ENCODE results near the gene TAAR6.
"Not testable (repeated sequence)": the region's sequence is repeated elsewhere in the genome, so short reads cannot be mapped to it uniquely, and the experiment has no call there.

The TAAR6 gene

DNA sequence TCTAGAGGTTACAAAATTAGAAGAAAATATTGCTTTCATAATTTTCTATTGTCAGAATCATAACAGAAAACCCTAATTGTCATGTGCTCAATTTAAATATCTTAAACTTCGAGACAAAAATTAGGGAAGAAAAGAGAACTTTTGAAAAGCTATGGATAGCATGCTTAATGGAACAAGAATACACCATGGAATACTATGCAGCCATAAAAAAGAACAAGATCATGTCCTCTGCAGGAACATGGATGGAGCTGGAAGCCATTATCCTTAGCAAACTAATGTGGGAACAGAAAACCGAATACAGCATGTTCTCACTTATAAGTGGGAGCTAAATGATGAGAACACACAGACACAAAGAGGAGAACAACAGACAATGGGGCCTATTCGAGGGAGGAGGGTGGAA is 10.0 kb upstream of the TAAR6 start:
- H3K27me3 Mint-ChIP-seq, H3K4me1 Mint-ChIP-seq, H3K4me3 Mint-ChIP-seq, H3K9me3 Mint-ChIP-seq, CTCF ChIA-PET, H3K36me3 Mint-ChIP-seq, H3K27ac Mint-ChIP-seq, DNase-seq: not testable (repeated sequence)

DNA sequence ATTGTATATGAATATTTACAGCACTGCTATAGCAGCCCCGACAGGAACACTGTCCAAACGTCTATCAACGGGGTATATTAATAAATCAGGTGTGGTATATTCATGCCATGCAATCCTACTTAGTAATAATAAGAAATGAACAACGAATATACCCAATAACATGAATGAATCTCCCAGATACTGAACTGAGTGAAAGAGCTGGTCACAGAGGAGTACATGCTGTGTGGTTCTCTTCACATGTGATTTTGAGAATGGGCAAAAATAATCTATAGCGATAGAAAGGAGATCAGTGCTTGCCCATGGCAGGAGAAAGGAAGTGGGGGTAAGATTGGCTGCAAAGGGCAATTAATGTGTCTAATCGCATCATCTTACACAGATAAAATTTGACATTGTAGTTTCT is 3.7 kb upstream of the TAAR6 start:
- Mint-ChIP-seq H3K4me3 (no peak overlapping the region), H3K27ac (no peak overlapping the region), H3K36me3 (no peaks in the 10 kb centered on the region), H3K4me1 (no peaks in the 10 kb centered on the region), H3K9me3 (no peaks in the 10 kb centered on the region), H3K27me3 (peaks cover 6% of the 10 kb centered on the region)
- DNase-seq, result no peak
- CTCF ChIA-PET, result no interaction called here

DNA sequence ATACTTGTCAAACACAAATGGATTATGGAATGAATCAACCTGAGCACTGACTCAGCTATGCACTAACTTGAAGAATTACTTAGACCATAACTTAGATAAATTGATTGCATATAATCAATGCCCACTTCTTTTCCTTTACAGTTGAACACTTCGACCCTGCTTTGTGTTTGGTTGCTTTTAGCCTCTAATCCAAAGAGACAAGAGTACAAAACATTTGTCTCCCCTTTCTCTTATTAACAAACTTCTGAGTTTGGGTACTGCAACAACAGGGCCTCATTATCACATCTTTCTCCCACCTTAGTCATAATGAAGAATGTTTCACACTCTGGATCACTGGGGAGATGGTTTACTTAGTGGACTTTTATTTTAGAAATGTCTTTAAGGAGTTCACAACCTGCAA is 2.6 kb upstream of the TAAR6 start:
- Mint-ChIP-seq H3K36me3 (no peaks in the 10 kb centered on the region), H3K9me3 (no peaks in the 10 kb centered on the region), H3K4me3 (no peak overlapping the region), H3K27me3 (peaks cover 6% of the 10 kb centered on the region), H3K27ac (no peak overlapping the region), H3K4me1 (no peaks in the 10 kb centered on the region)
- CTCF ChIA-PET, result no interaction called here
- no peak for DNase-seq

DNA sequence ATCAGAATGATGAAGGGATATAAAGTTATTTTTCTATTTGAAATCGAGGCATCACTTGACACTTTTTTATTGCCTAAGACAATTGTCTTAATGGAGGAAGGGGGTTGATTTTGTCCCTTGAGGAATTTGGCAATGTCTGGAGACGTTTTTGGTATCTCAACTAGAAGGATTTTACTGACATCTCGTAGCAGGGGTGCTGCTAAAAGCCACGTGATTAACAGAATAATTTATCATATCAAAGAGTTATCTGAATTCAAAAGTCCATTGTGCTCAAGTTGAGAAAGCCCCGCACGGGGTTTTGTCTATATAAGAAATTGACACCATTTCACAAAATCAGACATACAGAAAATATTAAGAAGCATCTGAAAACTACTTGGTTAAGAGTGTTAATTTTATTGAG is 1.5 kb upstream of the TAAR6 start:
- Mint-ChIP-seq H3K36me3 (no peaks in the 10 kb centered on the region), H3K4me1 (no peaks in the 10 kb centered on the region), H3K4me3 (no peak overlapping the region), H3K27me3 (peaks cover 10% of the 10 kb centered on the region), H3K9me3 (no peaks in the 10 kb centered on the region), H3K27ac (no peak overlapping the region)
- no peak for DNase-seq
- CTCF ChIA-PET, result no interaction called here

DNA sequence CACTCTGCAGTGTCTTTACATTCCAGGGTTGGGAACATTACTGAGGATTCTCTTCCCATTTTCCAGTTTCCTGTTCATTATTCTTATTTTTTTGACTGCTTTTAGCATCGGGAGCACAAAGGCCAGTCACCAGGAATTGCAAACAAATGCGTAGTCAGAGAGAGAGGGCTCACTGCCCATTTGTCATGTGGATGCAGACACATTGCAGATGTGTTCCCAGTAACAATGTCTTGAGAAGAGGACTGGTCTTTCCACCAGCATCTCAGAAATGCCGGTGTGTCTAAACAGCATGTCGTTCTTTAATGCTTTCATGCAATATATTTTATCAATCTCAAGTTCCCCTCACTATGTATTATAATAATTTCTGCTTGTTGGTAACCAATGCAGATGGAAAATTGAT is 952 bp upstream of the TAAR6 start:
- DNase-seq, result no peak
- Mint-ChIP-seq H3K9me3 (no peaks in the 10 kb centered on the region), H3K4me3 (no peak overlapping the region), H3K36me3 (no peaks in the 10 kb centered on the region), H3K4me1 (no peaks in the 10 kb centered on the region), H3K27ac (no peak overlapping the region), H3K27me3 (peaks cover 12% of the 10 kb centered on the region)
- CTCF ChIA-PET, result no interaction called here

DNA sequence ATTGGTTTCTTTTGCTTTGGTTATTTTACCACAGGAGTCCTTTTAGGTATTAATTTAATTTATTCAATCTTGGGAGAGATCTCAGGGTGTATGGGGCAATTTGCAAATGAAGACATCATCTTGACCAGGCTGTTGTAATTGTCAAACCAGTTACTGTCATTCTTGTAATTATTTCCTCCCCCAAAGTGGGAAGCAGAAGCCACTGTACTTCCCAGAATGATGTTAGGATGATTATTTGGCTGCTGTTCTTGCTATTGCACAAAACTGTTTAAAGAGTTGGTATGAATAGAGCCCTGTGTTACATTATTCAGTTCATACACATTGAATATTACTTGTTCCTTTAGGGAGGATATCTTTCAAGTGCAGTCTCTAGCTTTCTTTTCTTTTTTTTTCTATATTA is 1.7 kb downstream of the TAAR6 start:
- CTCF ChIA-PET, result no interaction called here
- no peak for DNase-seq
- no peak overlapping the region for H3K4me3 Mint-ChIP-seq
- peaks cover 12% of the 10 kb centered on the region for H3K27me3 Mint-ChIP-seq
- H3K9me3 Mint-ChIP-seq, result no peaks in the 10 kb centered on the region
- no peaks in the 10 kb centered on the region for H3K36me3 Mint-ChIP-seq
- H3K27ac Mint-ChIP-seq, result no peak overlapping the region
- H3K4me1 Mint-ChIP-seq, result no peaks in the 10 kb centered on the region

DNA sequence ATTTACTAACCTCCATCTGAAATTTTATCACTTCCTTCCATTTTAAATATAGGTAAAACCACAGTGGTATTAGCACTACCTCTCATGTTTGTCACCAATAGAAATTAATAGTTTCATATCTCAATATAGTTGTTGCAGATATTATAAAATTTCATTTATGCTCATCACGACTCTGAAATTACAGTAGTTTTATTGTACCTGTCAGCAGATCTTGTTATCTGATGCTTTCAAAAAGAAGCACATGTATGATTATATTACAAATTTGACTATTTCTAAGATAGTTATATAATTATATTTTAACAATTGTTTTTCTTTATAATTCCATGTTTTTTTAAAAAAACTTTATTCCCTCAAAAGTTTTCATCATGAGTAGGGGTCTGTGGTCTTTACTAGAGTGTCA is 14.6 kb downstream of the TAAR6 start:
- Mint-ChIP-seq H3K36me3 (no peaks in the 10 kb centered on the region), H3K4me1 (no peaks in the 10 kb centered on the region), H3K9me3 (no peaks in the 10 kb centered on the region), H3K4me3 (no peak overlapping the region), H3K27ac (no peak overlapping the region), H3K27me3 (peaks cover 14% of the 10 kb centered on the region)
- CTCF ChIA-PET, result no interaction called here
- no peak for DNase-seq

DNA sequence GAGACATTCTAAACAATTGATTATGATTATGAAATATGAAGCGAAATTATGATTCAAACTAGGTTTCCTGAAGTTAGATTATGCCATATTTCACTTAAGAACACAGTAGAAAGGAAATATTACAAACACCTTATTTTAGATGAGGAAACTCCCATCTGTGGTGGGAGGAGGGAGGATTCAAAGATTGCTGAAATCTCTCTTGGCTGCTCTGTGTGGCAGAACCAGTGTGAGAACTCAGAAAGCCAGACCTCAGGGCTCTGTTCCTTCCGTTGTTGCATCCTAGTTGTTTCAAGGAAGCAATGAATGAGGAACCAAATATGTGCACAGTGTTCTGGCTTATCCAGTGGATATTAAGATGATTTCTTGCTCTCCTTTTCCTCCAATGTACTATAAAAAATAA is 17.3 kb downstream of the TAAR6 start:
- DNase-seq, result no peak
- H3K27ac Mint-ChIP-seq, result no peak overlapping the region
- no peaks in the 10 kb centered on the region for H3K9me3 Mint-ChIP-seq
- H3K4me1 Mint-ChIP-seq, result no peaks in the 10 kb centered on the region
- H3K4me3 Mint-ChIP-seq, result no peak overlapping the region
- H3K27me3 Mint-ChIP-seq, result peaks cover 9% of the 10 kb centered on the region
- CTCF ChIA-PET, result no interaction called here
- H3K36me3 Mint-ChIP-seq, result no peaks in the 10 kb centered on the region

DNA sequence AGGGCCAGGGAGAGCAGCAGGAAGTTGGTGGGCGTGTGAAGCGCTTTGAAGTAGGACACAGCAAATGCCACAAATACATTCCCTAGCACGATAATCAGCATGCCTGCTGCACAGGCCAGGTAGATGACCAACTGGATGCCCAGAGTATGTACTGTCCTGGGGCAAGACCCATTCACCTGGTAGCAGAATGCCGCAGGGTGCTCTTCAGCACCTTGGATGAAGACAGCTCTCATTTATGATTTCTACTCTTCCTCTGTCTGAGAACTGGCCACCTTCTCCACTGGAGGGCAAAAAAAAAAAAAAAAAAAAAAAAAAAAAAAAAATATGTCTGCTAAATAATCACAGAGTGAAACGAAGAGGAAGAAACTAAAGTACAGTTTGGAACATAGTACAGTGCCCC is 19.3 kb downstream of the TAAR6 start, which contains the start of gene TAAR5:
TAAR5 (minus strand) TSS at position 288 of the 400 bp plus-strand sequence; CDS start at position 233, 55 bp downstream.
- no peaks in the 10 kb centered on the region for H3K36me3 Mint-ChIP-seq
- no peak within 1 kb of the TSS for H3K4me3 Mint-ChIP-seq
- CTCF ChIA-PET, result interaction anchor here (0.6 kb wide), 1 partner anchor 218 kb away, joined by 3 read pairs; no protein-coding TSS in a partner anchor
- peaks cover 18% of the 10 kb centered on the region for H3K27me3 Mint-ChIP-seq
- H3K4me1 Mint-ChIP-seq, result no peaks in the 10 kb centered on the region
- no peak for DNase-seq
- H3K27ac Mint-ChIP-seq, result no peak within 1 kb of the TSS
- no peaks in the 10 kb centered on the region for H3K9me3 Mint-ChIP-seq

DNA sequence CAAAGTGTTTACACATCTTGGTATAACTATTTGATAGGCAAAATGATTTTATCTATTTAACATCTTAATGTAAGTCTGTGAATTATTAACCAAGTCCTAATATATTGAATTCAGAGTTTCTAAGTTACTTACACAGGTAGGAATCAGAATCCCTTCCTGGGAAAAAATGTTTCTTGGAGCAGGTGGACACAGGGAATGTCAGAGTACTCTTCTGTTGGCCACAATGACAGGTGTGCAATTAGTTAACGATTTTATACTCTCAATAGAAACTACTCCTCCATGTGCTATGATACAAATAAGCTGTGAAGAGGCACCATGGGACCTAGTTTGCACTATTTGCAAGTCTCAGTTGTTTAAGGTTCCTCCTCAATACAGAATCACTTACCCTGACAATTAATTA is 20.2 kb downstream of the TAAR6 start:
- H3K36me3 Mint-ChIP-seq, result no peaks in the 10 kb centered on the region
- CTCF ChIA-PET, result interaction anchor here (0.6 kb wide), 1 partner anchor 218 kb away, joined by 3 read pairs; no protein-coding TSS in a partner anchor
- peaks cover 18% of the 10 kb centered on the region for H3K27me3 Mint-ChIP-seq
- H3K4me1 Mint-ChIP-seq, result no peaks in the 10 kb centered on the region
- no peak overlapping the region for H3K27ac Mint-ChIP-seq
- no peak overlapping the region for H3K4me3 Mint-ChIP-seq
- DNase-seq, result no peak
- no peaks in the 10 kb centered on the region for H3K9me3 Mint-ChIP-seq

DNA sequence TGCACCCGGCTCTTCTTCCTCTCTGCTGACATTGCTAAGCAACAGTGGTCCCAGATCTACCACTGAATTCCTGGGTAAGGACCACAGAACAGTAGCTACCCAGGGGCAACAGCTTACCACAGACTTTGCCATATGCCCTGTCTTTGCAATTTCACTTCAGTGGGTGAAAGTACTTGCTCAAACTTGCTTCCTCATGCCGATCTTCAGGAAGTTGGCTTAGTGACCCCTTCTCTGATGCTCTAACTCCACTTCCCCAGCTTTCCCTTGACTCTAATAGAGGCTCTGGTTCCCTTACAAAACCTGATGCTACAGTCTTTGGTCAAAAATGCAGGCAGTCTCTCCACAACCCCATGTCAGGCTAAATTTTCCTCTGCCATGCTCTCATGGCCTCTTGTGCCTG is 22.7 kb downstream of the TAAR6 start:
- no peak overlapping the region for H3K4me3 Mint-ChIP-seq
- CTCF ChIA-PET, result no interaction called here
- H3K4me1 Mint-ChIP-seq, result no peaks in the 10 kb centered on the region
- H3K36me3 Mint-ChIP-seq, result no peaks in the 10 kb centered on the region
- H3K9me3 Mint-ChIP-seq, result no peaks in the 10 kb centered on the region
- H3K27ac Mint-ChIP-seq, result no peak overlapping the region
- H3K27me3 Mint-ChIP-seq, result peaks cover 18% of the 10 kb centered on the region
- no peak for DNase-seq

DNA sequence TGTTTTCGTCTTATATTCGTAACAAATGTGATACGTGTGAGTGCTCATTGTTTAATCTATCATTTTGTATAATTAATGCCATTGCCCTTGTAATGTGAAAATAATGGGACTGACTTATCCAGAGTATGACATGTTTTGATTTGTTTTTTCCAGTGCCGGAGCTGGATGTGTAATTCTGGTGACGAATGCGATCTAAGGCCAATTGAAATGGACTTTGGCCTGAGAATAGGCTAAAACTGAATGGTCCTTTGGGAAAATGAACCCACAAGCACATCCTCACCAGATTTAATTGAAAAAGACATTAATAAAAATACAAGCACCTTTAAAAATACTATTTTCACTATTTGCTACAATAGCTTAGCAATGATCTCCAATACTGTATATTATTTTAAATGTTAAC is 26.1 kb downstream of the TAAR6 start:
- Mint-ChIP-seq H3K27me3 (peaks cover 15% of the 10 kb centered on the region), H3K27ac (no peak overlapping the region), H3K4me1 (no peaks in the 10 kb centered on the region), H3K4me3 (no peak overlapping the region), H3K36me3 (no peaks in the 10 kb centered on the region), H3K9me3 (no peaks in the 10 kb centered on the region)
- DNase-seq, result no peak
- CTCF ChIA-PET, result no interaction called here

DNA sequence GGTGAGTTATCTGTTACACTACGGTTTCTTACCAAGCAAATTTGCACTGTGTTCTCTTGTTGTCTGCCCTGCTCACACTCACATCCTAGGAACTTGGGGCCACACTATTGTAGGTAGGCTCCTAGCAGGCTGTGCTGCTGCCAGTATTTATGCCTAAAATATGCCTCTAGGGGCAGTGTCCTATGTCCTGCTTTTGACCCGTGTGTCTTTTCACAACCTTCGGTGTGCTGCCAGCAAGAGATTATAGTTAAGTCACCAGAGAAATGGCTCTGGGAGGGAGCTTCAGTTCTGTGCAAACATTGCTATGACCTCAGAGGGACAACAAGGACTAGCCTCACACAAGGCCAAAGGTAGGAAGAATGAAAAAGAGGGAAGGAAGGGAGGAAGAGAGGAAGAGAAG is 28.4 kb downstream of the TAAR6 start:
- H3K36me3 Mint-ChIP-seq, result no peaks in the 10 kb centered on the region
- peaks cover 9% of the 10 kb centered on the region for H3K27me3 Mint-ChIP-seq
- no peak overlapping the region for H3K27ac Mint-ChIP-seq
- CTCF ChIA-PET, result no interaction called here
- no peaks in the 10 kb centered on the region for H3K9me3 Mint-ChIP-seq
- no peaks in the 10 kb centered on the region for H3K4me1 Mint-ChIP-seq
- H3K4me3 Mint-ChIP-seq, result no peak overlapping the region
- no peak for DNase-seq

DNA sequence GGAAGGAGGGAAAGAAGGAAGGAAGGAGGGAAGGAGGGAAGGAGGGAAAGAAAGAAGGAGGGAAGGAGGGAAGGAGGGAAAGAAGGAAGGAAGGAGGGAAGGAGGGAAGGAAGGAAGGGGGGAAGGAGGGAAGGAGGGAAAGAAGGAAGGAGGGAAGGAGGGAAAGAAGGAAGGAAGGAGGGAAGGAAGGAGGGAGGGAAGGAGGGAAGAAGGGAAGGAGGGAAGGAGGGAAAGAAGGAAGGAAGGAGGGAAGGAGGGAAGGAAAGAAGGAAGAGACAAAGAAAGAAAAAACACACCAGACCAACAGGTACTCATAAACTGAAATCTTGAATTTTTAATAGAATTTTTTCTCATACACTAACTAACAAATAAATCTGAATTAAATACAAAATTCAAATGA is 30.8 kb downstream of the TAAR6 start:
- CTCF ChIA-PET, H3K27ac Mint-ChIP-seq, H3K4me3 Mint-ChIP-seq, DNase-seq, H3K36me3 Mint-ChIP-seq, H3K4me1 Mint-ChIP-seq, H3K9me3 Mint-ChIP-seq, H3K27me3 Mint-ChIP-seq: not testable (repeated sequence)

DNA sequence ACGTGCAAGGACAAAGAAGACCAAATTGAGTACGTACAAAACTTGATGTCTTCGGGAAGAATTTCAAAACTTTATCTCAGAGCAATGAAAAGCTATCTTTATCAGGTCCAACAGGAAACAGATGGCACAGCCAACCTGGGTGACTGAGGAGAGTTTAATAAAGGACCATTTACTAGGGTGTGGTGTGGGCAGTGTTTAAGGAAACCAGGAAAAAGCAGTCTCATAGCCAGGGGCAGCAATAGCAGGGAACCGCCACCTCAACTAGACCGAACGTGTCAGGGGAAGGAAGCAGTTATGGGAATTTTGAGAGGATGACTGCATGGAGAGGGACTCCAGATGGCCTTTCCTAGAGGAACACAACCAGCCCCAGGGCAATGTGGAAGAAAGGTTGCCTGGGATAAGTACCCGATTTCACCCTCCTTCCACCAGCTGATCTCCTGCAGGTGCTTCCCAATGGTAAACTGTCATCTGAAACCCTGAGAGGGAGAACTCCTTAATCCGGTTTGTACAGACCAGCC is 34.6 kb downstream of the TAAR6 start:
- no peak for DNase-seq
- no peaks in the 10 kb centered on the region for H3K9me3 Mint-ChIP-seq
- CTCF ChIA-PET, result no interaction called here
- no peaks in the 10 kb centered on the region for H3K36me3 Mint-ChIP-seq
- no peaks in the 10 kb centered on the region for H3K4me1 Mint-ChIP-seq
- H3K27ac Mint-ChIP-seq, result no peak overlapping the region
- H3K27me3 Mint-ChIP-seq, result no peaks in the 10 kb centered on the region
- H3K4me3 Mint-ChIP-seq, result no peak overlapping the region

DNA sequence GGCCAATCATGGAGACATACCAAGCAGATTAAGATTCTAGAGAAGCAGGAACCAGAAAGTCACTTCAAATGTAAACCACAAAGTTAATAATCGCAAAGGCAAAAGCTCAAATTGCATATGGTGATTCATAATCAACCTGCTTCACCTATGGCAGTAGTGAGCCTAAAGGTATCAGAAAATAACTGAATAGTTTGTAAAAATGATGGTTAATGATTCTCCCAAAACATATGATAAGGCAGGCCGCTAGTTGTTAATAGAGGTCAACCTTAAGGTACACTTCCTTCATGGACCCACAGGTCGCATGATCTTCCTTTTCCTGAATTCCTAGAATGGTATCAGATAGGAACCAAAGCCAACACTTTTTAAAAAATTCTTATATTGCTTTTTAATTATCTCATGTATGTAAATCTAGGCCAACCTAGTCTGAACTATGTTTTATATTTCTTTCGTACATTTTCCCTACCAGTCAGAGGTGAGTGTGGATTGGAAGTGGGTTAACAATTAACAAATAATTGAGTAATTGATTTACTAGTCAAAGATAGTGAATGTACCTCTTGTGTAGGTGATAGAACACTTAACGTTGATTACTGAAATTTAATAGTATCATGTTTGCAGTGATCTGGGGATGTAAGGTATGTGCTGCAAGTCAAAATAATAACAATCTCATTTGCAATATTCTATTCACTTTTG is 37.6 kb downstream of the TAAR6 start:
- H3K4me1 Mint-ChIP-seq, result no peaks in the 10 kb centered on the region
- H3K9me3 Mint-ChIP-seq, result no peaks in the 10 kb centered on the region
- CTCF ChIA-PET, result no interaction called here
- DNase-seq, result no peak
- no peaks in the 10 kb centered on the region for H3K27me3 Mint-ChIP-seq
- H3K27ac Mint-ChIP-seq, result no peak overlapping the region
- H3K36me3 Mint-ChIP-seq, result no peaks in the 10 kb centered on the region
- H3K4me3 Mint-ChIP-seq, result no peak overlapping the region
